ENCODE results near the gene SCNN1A.

The SCNN1A gene

GRCh38 chr12:6383572-6384498 is 8.5 kb upstream of the SCNN1A start, which contains the start of gene LTBR:
LTBR (plus strand) TSS chr12:6384162; CDS start chr12:6384359, 197 bp downstream.
- peak; percentile 19 for DNase-seq

DNA sequence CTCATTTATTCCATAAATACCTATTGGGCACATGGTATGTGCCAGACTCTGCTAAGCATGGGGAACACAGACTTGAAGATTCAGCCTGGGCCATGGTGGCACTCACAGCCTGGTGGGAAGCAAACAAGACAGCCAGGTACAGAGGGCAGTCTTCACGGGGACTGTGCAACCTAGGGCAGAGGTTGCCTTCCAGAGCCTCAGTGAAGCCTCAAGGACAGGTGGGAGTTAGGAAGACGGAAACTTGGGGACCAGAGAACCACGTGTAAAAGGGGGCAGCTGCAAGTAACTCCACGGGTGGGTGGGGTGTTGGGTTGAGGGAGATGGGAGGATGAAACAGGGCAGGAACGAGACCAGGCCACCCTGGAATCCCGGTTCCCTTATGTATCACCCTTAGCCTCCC is 7.6 kb upstream of the SCNN1A start:
- no peak for DNase-seq

DNA sequence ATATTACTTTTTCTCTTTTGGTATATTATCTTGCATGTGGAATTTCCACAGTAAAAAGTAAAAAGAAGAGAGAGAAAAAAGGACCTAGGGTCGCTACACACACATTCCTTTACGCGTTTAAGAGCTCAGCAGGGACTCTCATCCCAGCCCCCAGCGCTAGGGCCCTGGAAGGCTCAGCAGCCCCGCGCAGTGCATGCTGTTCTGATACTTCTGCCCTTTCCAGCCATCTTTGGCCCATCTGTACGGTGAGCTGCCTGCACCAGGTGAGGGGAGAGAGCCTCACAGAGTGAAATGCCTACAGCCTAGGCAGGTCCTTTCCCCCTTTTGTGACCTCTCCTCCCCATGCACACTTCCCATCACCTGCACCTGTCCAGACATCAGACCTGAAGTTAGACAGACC is 7.0 kb upstream of the SCNN1A start:
- no peak for DNase-seq

- DNase-seq = no peak
Measured at GRCh38 chr12:6380141-6381121, 5.1 kb upstream of the SCNN1A start.

DNA sequence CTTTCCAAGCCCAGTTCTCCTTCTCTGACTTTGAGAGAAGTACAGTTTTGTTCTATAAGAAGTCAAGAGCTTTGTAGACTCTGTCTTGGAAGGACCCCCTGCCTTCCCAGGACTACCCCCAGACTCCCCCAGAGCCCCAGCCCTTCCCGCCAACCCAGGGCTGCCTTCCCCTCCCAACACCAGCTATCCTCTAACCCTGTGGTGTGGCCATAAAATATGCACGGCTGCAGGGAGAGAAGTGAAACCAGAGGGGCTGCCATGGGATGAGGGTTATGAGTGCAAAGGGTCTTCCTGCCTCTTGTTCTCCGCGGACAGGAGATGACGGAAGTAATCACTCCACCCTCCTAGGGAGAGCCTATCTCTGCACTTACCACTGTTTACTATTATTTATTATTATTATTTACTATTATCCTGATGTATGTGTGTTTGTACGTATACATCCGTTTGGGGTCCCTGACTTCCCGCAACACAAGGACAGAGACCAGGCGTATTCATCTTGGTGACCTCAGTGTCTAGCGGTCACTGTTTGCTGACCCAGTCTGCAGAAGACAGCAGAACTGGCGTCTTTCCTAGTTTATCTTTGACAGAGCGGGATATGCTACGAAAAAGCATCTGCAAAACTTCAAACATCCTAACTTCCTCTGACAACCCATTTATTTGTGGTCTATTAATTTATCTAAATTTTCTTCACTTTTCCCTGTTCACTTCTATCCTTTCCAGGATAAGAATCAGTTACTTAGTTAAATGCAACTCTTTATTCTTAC is 3.5 kb upstream of the SCNN1A start:
- no peak for DNase-seq

GRCh38 chr12:6377667-6377994 is 2.3 kb upstream of the SCNN1A start:
- no peak for DNase-seq

GRCh38 chr12:6376870-6377666 is 1.7 kb upstream of the SCNN1A start:
- DNase-seq = no peak

DNA sequence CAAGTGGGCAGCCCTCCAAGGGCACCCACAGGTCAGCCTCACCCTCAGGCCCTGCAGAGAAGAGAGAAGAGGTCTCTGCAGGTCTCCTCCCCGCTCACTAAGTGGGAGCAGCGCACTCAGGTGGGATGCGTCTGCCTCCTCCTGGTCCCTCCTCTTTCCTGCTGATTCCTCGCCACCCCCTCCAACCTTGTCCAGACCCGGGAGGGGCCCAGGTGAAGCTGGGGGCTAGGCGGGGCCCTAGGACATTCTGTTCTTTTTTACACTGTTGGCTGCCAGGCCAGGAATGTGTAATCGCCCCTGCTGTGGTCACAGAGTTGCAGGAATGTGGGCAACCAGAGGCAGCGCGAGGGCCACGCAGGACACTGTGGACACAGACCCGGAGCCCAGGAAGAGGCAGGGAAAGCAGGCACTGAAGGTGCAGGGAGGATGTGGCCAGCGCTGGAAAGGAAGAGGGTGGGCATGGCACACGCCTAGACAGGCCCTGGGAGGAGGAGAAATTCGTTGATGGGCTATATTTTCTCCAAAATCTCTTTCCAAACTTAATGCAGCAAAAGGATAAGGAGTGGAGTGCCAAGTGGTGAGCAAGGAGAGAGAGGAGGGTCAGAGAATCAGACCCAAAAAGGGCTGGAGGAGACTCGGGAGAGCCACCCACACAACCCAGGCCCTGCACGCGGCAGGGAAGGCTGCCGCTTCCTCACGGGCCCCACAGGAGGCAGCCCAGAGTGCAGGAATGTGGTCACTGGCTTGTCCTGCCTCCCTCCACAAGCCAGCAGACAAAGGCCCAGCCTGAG is 911 bp upstream of the SCNN1A start:
- no peak for DNase-seq

DNA sequence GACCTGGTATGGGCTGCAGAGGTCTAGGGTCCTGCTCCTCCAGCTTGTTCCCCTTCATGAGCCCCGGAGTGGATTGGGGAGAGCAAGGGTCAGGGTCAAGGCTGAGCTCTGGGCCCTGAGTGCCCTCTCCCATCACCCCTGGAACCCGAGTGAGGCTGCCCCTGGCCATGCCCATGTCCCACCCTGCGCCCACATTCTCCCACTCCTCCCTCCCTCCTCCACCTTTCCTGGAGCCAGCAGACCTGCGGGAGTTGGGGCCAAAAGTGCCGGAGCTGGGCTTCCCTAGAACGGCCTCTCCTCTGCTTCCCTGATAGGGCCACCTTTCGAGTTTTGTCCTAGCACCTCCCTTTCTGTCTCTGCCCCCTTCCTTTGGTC is 590 bp downstream of the SCNN1A start:
- DNase-seq = no peak

DNA sequence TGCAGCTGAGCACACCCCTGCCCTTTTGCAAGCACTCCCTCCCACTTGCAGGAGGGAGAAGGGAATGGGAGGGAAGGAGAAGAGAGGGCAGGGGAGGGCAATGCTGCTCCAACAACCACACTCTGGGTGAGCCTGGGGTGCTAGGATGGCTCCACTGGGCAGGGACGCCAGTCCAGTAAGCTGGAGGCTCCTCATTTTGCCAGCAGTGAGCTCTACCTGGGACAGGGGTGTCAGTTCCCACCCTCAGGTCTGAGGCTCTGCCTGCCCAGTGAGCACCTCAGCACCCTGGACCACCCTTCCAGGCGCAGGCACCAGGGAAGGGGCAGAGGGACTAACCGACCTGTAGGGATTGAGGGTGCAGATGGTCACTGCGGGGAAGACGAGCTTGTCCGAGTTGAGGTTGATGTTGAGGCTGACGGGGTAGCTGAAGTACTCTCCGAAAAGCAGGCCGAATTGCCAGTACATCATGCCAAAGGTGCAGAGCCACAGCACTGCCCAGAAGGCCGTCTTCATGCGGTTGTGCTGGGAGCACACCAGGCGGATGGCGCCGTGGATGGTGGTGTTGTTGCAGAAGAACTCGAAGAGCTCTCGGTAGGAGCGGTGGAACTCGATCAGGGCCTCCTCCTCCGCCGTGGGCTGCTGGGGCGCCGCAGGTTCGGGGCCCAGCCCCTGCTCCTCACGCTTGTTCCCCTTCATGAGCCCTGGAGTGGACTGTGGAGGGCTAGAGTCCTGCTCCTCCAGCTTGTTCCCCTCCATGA is 1.2 kb downstream of the SCNN1A start:
- DNase-seq = no peak

DNA sequence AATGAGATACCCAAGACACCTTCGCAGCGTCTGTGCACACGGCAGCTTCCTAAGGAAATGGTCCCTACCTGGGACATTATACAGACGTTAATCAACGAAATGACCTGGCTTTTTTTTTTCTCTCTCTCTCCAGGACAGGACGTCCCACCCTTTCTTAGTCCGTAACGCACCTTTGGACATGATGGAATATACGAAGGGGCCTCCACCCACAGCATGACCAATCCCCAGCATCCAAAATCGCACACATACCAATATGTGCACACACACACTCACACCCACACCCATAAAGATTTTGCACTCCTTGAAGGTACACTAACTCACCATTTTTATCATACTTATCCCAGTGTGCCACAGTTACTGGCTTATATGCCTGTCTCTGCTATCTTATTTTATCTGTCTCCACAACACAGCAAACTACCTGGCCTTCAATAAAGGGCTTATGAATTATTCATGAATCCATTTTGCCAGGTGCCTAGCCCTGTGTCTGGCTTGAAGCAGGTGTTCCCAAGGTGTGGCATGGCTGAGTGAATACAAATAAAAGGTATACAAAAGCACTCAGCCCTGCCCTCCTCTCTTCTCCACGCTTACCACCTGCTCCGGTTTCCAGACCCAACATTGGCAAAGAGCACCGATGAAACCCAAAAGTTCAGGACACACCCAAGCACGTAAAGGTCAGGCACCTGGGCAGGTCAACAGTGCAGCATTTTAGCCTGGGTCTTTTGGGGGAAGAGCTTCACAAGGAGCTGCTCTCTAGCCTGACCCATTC is 2.2 kb downstream of the SCNN1A start:
- DNase-seq = no peak

GRCh38 chr12:6372403-6373003 is 2.9 kb downstream of the SCNN1A start:
- no peak for DNase-seq

GRCh38 chr12:6370994-6371754 is 4.2 kb downstream of the SCNN1A start:
- DNase-seq = no peak

DNA sequence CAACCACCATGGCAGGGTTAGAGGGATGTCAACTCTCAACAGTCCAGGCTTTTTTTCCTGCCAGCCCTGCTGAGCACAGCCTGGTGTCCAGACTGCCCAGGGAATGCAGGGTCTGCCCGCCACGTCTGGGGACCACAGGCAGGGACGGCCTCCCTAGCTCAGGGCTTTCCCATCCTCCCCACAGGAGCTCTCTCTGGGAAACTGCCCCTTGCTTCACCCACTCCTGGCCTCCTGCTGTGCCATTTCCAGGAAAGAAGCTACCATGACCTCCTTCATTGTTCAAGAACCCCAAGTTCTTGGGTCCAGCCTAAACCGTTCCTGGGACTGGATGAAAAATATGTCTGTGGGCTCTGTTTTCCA is 4.8 kb downstream of the SCNN1A start:
- no peak for DNase-seq

DNA sequence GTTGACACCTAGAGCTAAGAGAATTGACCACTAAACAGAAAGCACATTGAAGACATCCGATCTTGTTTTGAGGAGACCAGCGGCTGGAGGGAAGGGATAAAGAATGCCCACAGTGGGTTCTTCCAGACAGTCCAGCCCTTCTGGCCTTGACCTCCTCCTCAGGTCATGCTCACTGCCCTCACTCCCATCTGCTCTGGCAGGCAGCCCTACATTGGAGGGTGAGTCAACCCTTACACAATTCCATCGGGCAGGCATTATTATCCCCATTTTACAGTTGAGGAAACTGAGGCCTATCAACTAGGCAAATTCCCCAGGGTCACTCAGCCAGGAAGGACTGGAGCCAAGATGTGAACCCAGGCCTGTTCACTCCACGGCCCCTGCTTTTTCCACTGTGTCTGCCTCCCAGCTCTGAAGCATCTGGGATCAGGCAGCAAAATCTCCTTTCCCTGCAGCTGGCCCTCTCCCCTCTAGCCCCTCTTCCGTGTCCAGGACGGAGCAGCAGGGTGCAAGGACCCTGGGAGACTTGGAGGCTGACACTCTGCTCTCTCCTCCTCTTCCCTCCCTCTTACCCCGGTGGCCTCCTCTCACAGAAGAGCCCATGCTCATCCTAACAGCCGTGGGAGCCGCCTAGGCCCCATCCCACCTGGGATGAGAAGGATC is 5.3 kb downstream of the SCNN1A start:
- DNase-seq = no peak

DNA sequence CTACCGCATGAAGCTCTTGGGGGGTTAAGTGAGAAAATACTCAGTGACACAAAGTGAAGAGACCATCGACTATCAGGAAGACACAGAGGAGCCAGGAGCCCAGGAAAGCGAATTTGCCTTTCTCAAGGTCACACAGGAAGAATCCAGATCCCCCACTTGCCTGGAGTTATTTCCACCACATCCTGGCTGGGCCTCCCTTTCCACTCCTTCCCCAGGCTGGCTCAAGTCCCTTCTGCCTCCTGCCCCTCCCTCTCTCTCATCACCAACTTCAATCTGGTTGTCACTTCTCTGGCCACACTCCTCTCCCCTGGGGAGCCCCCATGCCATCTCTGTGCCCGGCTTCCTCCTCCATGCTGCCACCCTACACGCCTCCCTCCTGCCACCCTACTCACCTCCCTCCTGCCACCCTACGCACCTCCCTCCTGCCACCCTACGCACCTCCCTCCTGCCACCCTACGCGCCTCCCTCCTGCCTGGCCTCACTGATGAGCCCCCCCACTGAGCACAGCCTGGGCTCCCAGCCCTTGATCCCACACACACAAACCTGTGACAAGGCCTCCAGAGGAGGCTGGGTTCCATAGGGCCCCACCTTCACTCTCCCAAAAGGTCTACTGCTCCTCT is 6.3 kb downstream of the SCNN1A start:
- no peak for DNase-seq

All from stimulated activated CD4-positive, alpha-beta T cell treated with anti-CD3 and anti-CD28 coated beads, Interleukin-4, amount 100 ng/mL, for 24 hours (primary cell).